ENCODE measurements around the gene ZCCHC2.

ZCCHC2 gene

GRCh38 chr18:62496262-62496661 is 26.6 kb upstream of the ZCCHC2 start:
- H3K4me1 ChIP-seq: no peaks in the 10 kb centered on the region
- no peak for DNase-seq
- no peaks in the 10 kb centered on the region for H3K9me3 ChIP-seq
- H3K27ac ChIP-seq: no peak overlapping the region
- intact Hi-C loops (cut with DNase I; ENCODE audit: low total_unique reads): no loop called here
- TF ChIP-seq CTCF (IDR thresholded peaks at IDR 0.05): no peak
- H3K27me3 ChIP-seq: no peaks in the 10 kb centered on the region
- no peak overlapping the region for H3K4me3 ChIP-seq
- H3K36me3 ChIP-seq: no peaks in the 10 kb centered on the region

GRCh38 chr18:62497190-62497772 is 25.5 kb upstream of the ZCCHC2 start:
- intact Hi-C loops (cut with DNase I; ENCODE audit: low total_unique reads): no loop called here

GRCh38 chr18:62498616-62499262 is 24.1 kb upstream of the ZCCHC2 start:
- no peak overlapping the region for H3K27ac ChIP-seq
- no peak overlapping the region for H3K4me3 ChIP-seq
- no peaks in the 10 kb centered on the region for H3K9me3 ChIP-seq
- H3K27me3 ChIP-seq: no peaks in the 10 kb centered on the region
- no peaks in the 10 kb centered on the region for H3K4me1 ChIP-seq
- DNase-seq: no peak
- H3K36me3 ChIP-seq: no peaks in the 10 kb centered on the region
- intact Hi-C loops (cut with DNase I; ENCODE audit: low total_unique reads): no loop called here
- no peak for TF ChIP-seq CTCF (IDR thresholded peaks at IDR 0.05)

More at GRCh38 chr18:62497190-62497772, 25.5 kb upstream of the ZCCHC2 start:
- H3K27ac ChIP-seq: no peak overlapping the region
- no peak overlapping the region for H3K4me3 ChIP-seq
- H3K9me3 ChIP-seq: no peaks in the 10 kb centered on the region
- H3K4me1 ChIP-seq: no peaks in the 10 kb centered on the region
- no peak for DNase-seq
- no peaks in the 10 kb centered on the region for H3K36me3 ChIP-seq
- TF ChIP-seq CTCF (IDR thresholded peaks at IDR 0.05): no peak
- H3K27me3 ChIP-seq: no peaks in the 10 kb centered on the region

DNA sequence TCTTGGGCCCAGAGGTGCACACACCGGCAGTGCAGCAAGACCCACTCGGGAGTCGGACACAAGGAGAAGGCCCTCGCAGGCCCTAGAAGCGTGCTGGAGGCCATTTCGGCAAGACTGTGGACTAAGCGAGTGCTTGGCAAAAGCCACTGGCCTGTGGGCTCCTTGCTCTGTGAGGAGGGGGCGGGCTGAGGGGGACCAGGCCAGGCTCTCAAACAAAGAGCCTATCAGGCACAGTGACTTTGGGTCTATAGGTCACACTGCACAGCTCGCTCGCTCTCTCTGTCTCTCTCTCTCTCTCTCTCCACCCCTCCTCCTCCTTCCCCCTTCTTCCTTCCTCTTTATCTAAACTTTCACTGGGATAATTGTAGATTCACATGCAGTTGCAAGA is 23.6 kb upstream of the ZCCHC2 start:
- no peak for TF ChIP-seq CTCF (IDR thresholded peaks at IDR 0.05)
- Histone ChIP-seq H3K9me3 (no peaks in the 10 kb centered on the region), H3K27me3 (no peaks in the 10 kb centered on the region), H3K4me1 (no peaks in the 10 kb centered on the region), H3K4me3 (no peak overlapping the region), H3K36me3 (no peaks in the 10 kb centered on the region), H3K27ac (no peak overlapping the region)
- no peak for DNase-seq
- intact Hi-C loops (cut with DNase I; ENCODE audit: low total_unique reads): no loop called here

- intact Hi-C loops (cut with DNase I; ENCODE audit: low total_unique reads): no loop called here
- Histone ChIP-seq H3K4me3 (no peak overlapping the region), H3K27me3 (no peaks in the 10 kb centered on the region), H3K27ac (no peak overlapping the region), H3K9me3 (no peaks in the 10 kb centered on the region), H3K36me3 (no peaks in the 10 kb centered on the region), H3K4me1 (no peaks in the 10 kb centered on the region)
- no peak for TF ChIP-seq CTCF (IDR thresholded peaks at IDR 0.05)
- DNase-seq: no peak
These were observed 22.7 kb upstream of the ZCCHC2 start for GRCh38 chr18:62500174-62500573.

Measured in tibial artery (tissue), 4 donors.